ENCODE results near the gene ALK. TPM values are rescaled to one million over a fixed set of nuclear protein-coding genes. Genes with fewer than 3 reads are reported as not detected.

ALK gene
- total RNA-seq, 1 experiment from 2014 or later = 0.07 TPM

- no peak for TF ChIP-seq CTCF (IDR thresholded peaks at IDR 0.05; ENCODE audit: unreplicated experiment)
- no peak for DNase-seq (ENCODE audit: unreplicated experiment)
- BruUV-seq (replicated peaks) = no TSS peak
- ChIA-PET POLR2A (no interaction called here), CTCF (no interaction called here)
- Mint-ChIP-seq H3K27me3 (ENCODE audit: insufficient read depth, unreplicated experiment) (no peaks in the 10 kb centered on the region), H3K9me3 (ENCODE audit: unreplicated experiment) (no peaks in the 10 kb centered on the region), H3K4me1 (ENCODE audit: insufficient read depth, unreplicated experiment) (no peaks in the 10 kb centered on the region), H3K27ac (ENCODE audit: low read depth, unreplicated experiment) (no peak overlapping the region), H3K4me3 (ENCODE audit: unreplicated experiment) (no peak overlapping the region), H3K36me3 (ENCODE audit: insufficient read depth, unreplicated experiment) (no peaks in the 10 kb centered on the region)
- intact Hi-C loops (cut with micrococcal nuclease) = no loop called here
These were observed 425.2 kb downstream of the ALK start for GRCh38 chr2:29496198-29496597.

GRCh38 chr2:29495536-29496060 is 425.8 kb downstream of the ALK start:
- ChIA-PET CTCF (no interaction called here), POLR2A (no interaction called here)
- TF ChIP-seq CTCF (IDR thresholded peaks at IDR 0.05; ENCODE audit: unreplicated experiment) = no peak
- BruUV-seq (replicated peaks) = no TSS peak
- no peak overlapping the region for H3K27ac Mint-ChIP-seq (ENCODE audit: low read depth, unreplicated experiment)
- no peaks in the 10 kb centered on the region for H3K9me3 Mint-ChIP-seq (ENCODE audit: unreplicated experiment)
- H3K4me3 Mint-ChIP-seq (ENCODE audit: unreplicated experiment) = no peak overlapping the region
- H3K27me3 Mint-ChIP-seq (ENCODE audit: insufficient read depth, unreplicated experiment) = no peaks in the 10 kb centered on the region
- DNase-seq (ENCODE audit: unreplicated experiment) = no peak
- no peaks in the 10 kb centered on the region for H3K36me3 Mint-ChIP-seq (ENCODE audit: insufficient read depth, unreplicated experiment)
- intact Hi-C loops (cut with micrococcal nuclease) = no loop called here
- H3K4me1 Mint-ChIP-seq (ENCODE audit: insufficient read depth, unreplicated experiment) = no peaks in the 10 kb centered on the region

GRCh38 chr2:29495068-29495467 is 426.3 kb downstream of the ALK start:
- H3K36me3 Mint-ChIP-seq (ENCODE audit: insufficient read depth, unreplicated experiment) = no peaks in the 10 kb centered on the region
- no peaks in the 10 kb centered on the region for H3K9me3 Mint-ChIP-seq (ENCODE audit: unreplicated experiment)
- no peak overlapping the region for H3K4me3 Mint-ChIP-seq (ENCODE audit: unreplicated experiment)
- H3K27me3 Mint-ChIP-seq (ENCODE audit: insufficient read depth, unreplicated experiment) = no peaks in the 10 kb centered on the region
- BruUV-seq (replicated peaks) = no TSS peak
- H3K27ac Mint-ChIP-seq (ENCODE audit: low read depth, unreplicated experiment) = no peak overlapping the region
- no peaks in the 10 kb centered on the region for H3K4me1 Mint-ChIP-seq (ENCODE audit: insufficient read depth, unreplicated experiment)
- ChIA-PET CTCF (no interaction called here), POLR2A (no interaction called here)
- DNase-seq (ENCODE audit: unreplicated experiment) = no peak
- intact Hi-C loops (cut with micrococcal nuclease) = no loop called here
- no peak for TF ChIP-seq CTCF (IDR thresholded peaks at IDR 0.05; ENCODE audit: unreplicated experiment)

GRCh38 chr2:29492701-29493100 is 428.7 kb downstream of the ALK start:
- no peak for DNase-seq (ENCODE audit: unreplicated experiment)
- POLR2A ChIA-PET = no interaction called here
- Mint-ChIP-seq H3K27me3 (ENCODE audit: insufficient read depth, unreplicated experiment) (no peaks in the 10 kb centered on the region), H3K9me3 (ENCODE audit: unreplicated experiment) (no peaks in the 10 kb centered on the region), H3K4me3 (ENCODE audit: unreplicated experiment) (no peak overlapping the region), H3K27ac (ENCODE audit: low read depth, unreplicated experiment) (no peak overlapping the region), H3K4me1 (ENCODE audit: insufficient read depth, unreplicated experiment) (no peaks in the 10 kb centered on the region), H3K36me3 (ENCODE audit: insufficient read depth, unreplicated experiment) (no peaks in the 10 kb centered on the region)
- intact Hi-C loops (cut with micrococcal nuclease) = no loop called here
- CTCF ChIA-PET = no interaction called here
- TF ChIP-seq CTCF (IDR thresholded peaks at IDR 0.05; ENCODE audit: unreplicated experiment) = no peak
- no TSS peak for BruUV-seq (replicated peaks)

All from MCF 10A (cell line).